Activated CD8-positive, alpha-beta T cell treated with anti-CD3 and anti-CD28 coated beads for 36 hours (primary cell): Measurements from ENCODE around the gene SNX27. TPM values are rescaled to one million over a fixed set of nuclear protein-coding genes. Genes with fewer than 3 reads are reported as not detected.

ENCODE experiments used
- ATAC-seq: fragments of 200-7000 bp; cut with Tn5 transposase; one replicate; pipeline ENCODE4 v1.10.0; 2021; ENCODE audit warnings: mild to moderate bottlenecking, moderate library complexity
- CTCF ChIA-PET: fragments of 350-600 bp; sonication (Branson Sonifier 250); formaldehyde crosslinking; loops from one replicate; lab custom pipeline; 2021; ENCODE audit warnings: antibody characterized with exemption; lab: Charles Lee
- POLR2A ChIA-PET: fragments of 350-600 bp; sonication (Branson Sonifier 250); formaldehyde crosslinking; loops from one replicate; lab custom pipeline; 2021; ENCODE audit warnings: antibody characterized with exemption; lab: Charles Lee
- DNase-seq: peaks from one replicate; pipeline ENCODE4 v3.0.0-alpha.2; 2020
- H3K27ac Mint-ChIP-seq: one replicate; pipeline ENCODE4 v1.8.0; 2021; ENCODE audit warnings: mild to moderate bottlenecking, mixed read lengths
- H3K27me3 Mint-ChIP-seq: one replicate; pipeline ENCODE4 v1.8.0; 2021; ENCODE audit warnings: mixed read lengths
- H3K36me3 Mint-ChIP-seq: one replicate; pipeline ENCODE4 v1.8.0; 2021; ENCODE audit warnings: low read depth, mixed read lengths
- H3K4me1 Mint-ChIP-seq: one replicate; pipeline ENCODE4 v1.8.0; 2021; ENCODE audit warnings: low read depth, mixed read lengths
- H3K4me3 Mint-ChIP-seq: one replicate; pipeline ENCODE4 v1.8.0; 2021; ENCODE audit warnings: mild to moderate bottlenecking, moderate library complexity, mixed read lengths
- H3K9me3 Mint-ChIP-seq: one replicate; pipeline ENCODE4 v1.8.0; 2021; ENCODE audit warnings: mixed read lengths
- intact Hi-C: fragments of 100-400 bp; cut with micrococcal nuclease; formaldehyde crosslinking; loops from one replicate; pipeline ENCODE4 v1.10.0; 2022
- total RNA-seq, 2 experiments: library from RNA; stranded (reverse); gene quantifications; one replicate each; pipeline ENCODE4 v1.2.3, GENCODE V29; 2021
- TF ChIP-seq, protein P1 (sequence below): fragments of 200-600 bp; IDR thresholded peaks from one replicate; pipeline ENCODE4 v1.8.0; 2022; ENCODE audit warnings: antibody characterized with exemption, mild to moderate bottlenecking

SNX27 gene
- total RNA-seq, 2 experiments from 2014 or later, result 27.2 to 29.5 TPM

DNA sequence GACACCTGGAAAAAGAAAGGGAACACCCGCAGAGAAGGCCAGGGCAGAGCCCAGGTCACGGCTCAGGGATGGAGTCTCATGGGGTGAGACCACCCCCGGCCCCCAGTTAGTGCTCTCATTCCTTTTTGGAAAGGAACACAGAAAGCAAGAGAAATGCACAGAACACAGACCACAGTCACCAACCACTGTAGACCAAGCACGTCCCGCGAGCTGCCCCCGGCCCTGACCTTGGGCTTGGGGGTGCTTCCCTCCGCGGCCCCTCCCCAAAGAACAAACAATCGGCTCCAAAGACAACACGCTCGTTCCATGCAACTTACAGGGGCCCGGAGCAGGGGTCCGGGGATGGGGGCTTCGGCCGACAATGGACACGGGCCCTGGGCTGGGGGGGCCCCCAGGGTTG, 92.0 kb downstream of the SNX27 start:
- no peaks in the 10 kb centered on the region for H3K36me3 Mint-ChIP-seq
- no peak overlapping the region for H3K4me3 Mint-ChIP-seq
- no peaks in the 10 kb centered on the region for H3K27me3 Mint-ChIP-seq
- DNase-seq (no peak), ATAC-seq (no peak)
- ChIA-PET POLR2A (no interaction called here), CTCF (no interaction called here)
- H3K9me3 Mint-ChIP-seq, result no peaks in the 10 kb centered on the region
- intact Hi-C loops, result no loop called here
- no peaks in the 10 kb centered on the region for H3K4me1 Mint-ChIP-seq
- no peak overlapping the region for H3K27ac Mint-ChIP-seq
- TF ChIP-seq, protein P1, sequence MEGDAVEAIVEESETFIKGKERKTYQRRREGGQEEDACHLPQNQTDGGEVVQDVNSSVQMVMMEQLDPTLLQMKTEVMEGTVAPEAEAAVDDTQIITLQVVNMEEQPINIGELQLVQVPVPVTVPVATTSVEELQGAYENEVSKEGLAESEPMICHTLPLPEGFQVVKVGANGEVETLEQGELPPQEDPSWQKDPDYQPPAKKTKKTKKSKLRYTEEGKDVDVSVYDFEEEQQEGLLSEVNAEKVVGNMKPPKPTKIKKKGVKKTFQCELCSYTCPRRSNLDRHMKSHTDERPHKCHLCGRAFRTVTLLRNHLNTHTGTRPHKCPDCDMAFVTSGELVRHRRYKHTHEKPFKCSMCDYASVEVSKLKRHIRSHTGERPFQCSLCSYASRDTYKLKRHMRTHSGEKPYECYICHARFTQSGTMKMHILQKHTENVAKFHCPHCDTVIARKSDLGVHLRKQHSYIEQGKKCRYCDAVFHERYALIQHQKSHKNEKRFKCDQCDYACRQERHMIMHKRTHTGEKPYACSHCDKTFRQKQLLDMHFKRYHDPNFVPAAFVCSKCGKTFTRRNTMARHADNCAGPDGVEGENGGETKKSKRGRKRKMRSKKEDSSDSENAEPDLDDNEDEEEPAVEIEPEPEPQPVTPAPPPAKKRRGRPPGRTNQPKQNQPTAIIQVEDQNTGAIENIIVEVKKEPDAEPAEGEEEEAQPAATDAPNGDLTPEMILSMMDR, result no peak

DNA sequence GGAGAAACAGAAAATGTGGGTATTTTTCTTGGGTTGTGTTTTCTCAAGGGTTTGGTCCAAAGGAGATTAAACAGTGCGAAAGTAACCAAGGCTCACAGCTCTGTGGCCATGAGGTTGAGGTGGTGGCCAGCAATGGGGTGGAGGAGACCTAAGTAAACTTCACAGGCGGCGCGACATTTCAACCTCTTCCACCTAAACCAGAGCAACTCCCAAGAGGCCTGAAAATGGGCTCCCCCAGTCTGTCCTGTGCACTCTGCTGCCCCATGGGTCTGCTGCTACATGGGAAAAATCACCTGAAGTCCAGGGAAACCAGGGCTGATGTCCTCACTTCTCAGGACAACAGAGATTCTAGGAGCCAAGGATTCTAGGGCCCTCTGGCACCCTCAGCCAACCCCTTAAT, 92.4 kb downstream of the SNX27 start:
- Mint-ChIP-seq H3K4me3 (no peak overlapping the region), H3K36me3 (no peaks in the 10 kb centered on the region), H3K27ac (no peak overlapping the region), H3K4me1 (no peaks in the 10 kb centered on the region), H3K9me3 (no peaks in the 10 kb centered on the region), H3K27me3 (no peaks in the 10 kb centered on the region)
- ATAC-seq (no peak), DNase-seq (no peak)
- CTCF ChIA-PET, result no interaction called here
- intact Hi-C loops, result no loop called here
- POLR2A ChIA-PET, result no interaction called here
- TF ChIP-seq, protein P1, result no peak

DNA sequence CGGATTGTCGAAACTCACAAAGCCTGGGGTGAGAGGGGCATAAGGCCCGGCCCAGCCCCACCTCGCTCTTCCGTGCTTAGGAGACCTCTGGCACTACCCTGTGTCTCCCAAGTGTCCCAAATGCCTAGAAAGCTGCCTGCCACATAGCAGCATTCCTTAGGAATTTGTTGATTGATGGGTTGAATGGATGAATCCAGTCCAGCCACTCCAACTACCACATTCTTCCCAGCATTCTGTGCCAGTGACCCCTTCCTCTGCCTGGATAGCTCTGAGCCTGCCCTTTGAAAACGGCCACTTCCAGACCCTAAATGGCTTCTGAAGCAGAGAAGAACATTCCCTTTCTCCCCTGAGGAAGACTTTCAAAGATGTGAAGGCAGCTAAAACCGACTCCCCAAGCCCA, 93.3 kb downstream of the SNX27 start:
- Mint-ChIP-seq H3K27me3 (no peaks in the 10 kb centered on the region), H3K4me3 (no peak overlapping the region), H3K9me3 (no peaks in the 10 kb centered on the region), H3K4me1 (no peaks in the 10 kb centered on the region), H3K36me3 (no peaks in the 10 kb centered on the region), H3K27ac (no peak overlapping the region)
- intact Hi-C loops, result no loop called here
- no peak for DNase-seq
- ChIA-PET POLR2A (no interaction called here), CTCF (interaction anchor here (1.1 kb wide), 1 partner anchor 111 kb away, joined by 4 read pairs; no protein-coding TSS in a partner anchor)
- no peak for ATAC-seq
- TF ChIP-seq, protein P1, result no peak

DNA sequence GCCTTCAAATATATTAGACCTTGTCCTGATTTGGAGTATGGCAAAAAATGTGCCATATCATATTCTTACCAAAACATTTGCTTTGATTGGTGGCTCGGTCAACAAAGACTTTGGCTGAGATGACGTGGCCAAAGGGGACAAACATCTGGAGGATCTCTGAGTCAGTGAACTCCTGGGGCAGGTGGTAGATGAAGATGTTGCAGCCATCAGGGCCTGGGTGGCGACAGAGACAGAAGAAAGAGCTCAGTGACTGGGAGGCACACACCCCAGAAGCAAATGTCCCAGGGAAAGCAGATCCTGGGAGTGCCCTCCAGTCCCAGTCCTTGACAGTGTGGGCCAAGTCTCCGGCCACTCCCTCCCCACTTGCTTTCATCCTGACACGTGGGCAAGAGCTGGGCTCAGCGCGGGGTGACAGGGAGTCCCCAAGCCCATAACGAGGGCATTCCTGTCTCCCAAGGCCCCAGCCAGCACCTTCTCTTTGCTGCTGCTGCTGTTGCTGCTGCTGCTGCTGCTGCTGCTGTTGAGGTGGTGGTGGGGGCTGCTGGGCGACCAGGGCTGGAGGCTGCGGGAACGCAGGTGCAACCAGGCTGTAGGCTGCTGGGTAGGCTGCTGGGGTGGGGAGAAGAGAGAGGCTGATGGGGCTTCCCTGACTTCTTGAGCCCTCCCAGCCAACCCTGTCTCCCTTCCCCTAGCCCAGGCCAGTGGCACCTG, 94.1 kb downstream of the SNX27 start:
- H3K4me1 Mint-ChIP-seq, result no peaks in the 10 kb centered on the region
- no peak for DNase-seq
- no peaks in the 10 kb centered on the region for H3K27me3 Mint-ChIP-seq
- TF ChIP-seq, protein P1, result no peak
- intact Hi-C loops, result no loop called here
- no peaks in the 10 kb centered on the region for H3K36me3 Mint-ChIP-seq
- ChIA-PET POLR2A (no interaction called here), CTCF (interaction anchor here (0.8 to 1.1 kb wide), 2 partner anchors 112 to 134 kb away, joined by 3 to 4 read pairs; no protein-coding TSS in a partner anchor)
- H3K9me3 Mint-ChIP-seq, result no peaks in the 10 kb centered on the region
- no peak for ATAC-seq
- no peak overlapping the region for H3K4me3 Mint-ChIP-seq
- H3K27ac Mint-ChIP-seq, result no peak overlapping the region
